Ovary (tissue), 9 donors: ENCODE data around the gene PARK7. TPM values are rescaled to one million over a fixed set of nuclear protein-coding genes. Genes with fewer than 3 reads are reported as not detected.

Experiments used
- DNase-seq, 5 donors: peaks; one replicate each; pipeline ENCODE4 v3.0.0-alpha.2; 2019 to 2020
- H3K27ac ChIP-seq, 2 donors: fragments of 200-600 bp; one replicate each; pipeline versions ENCODE4 v1.5.1 to v1.8.0; 2019 to 2022
- H3K27me3 ChIP-seq: fragments of 200-600 bp; one replicate; pipeline ENCODE4 v1.8.0; 2022
- H3K36me3 ChIP-seq: fragments of 200-600 bp; sonication (generic); one replicate; pipeline ENCODE4 v1.5.1; 2019
- H3K4me1 ChIP-seq: one replicate; pipeline ENCODE4 v1.8.1; 2013; ENCODE audit warnings: mild to moderate bottlenecking, moderate library complexity; ENCODE audit not compliant: insufficient read depth
- H3K4me3 ChIP-seq: fragments of 200-600 bp; sonication (generic); one replicate; pipeline ENCODE4 v1.5.1; 2017
- H3K9me3 ChIP-seq, 2 donors: fragments of 200-600 bp in 1 of 2; sonication (generic) in 1 of 2; one replicate each; pipeline versions ENCODE4 v1.5.1 to v1.8.1; 2013 to 2019; ENCODE audit warnings: mild to moderate bottlenecking in 1 of 2, moderate library complexity in 1 of 2
- CTCF ChIP-seq, 3 donors: fragments of 450-650 bp in 2 of 3; fragments of 200-600 bp in 1 of 3; IDR thresholded peaks; one replicate each; pipeline versions ENCODE4 v1.5.1 to v1.8.0; 2016 to 2022; ENCODE audit warnings: antibody characterized with exemption in 3 of 3, mild to moderate bottlenecking in 1 of 3
- EP300 ChIP-seq: sonication (generic); formaldehyde crosslinking; IDR thresholded peaks from one replicate; pipeline ENCODE4 v1.6.1; 2017; ENCODE audit warnings: antibody characterized with exemption
- POLR2A ChIP-seq: fragments of 450-650 bp; IDR thresholded peaks from one replicate; pipeline ENCODE4 v1.6.1; 2017; ENCODE audit warnings: antibody characterized with exemption, mild to moderate bottlenecking, moderate library complexity
- WGBS, 3 donors: extraction: QIAGEN DNeasy Blood & Tissue Kit in 1 of 3; methylation state at CpG; one replicate each; pipeline versions ENCODE4 v1.1.5 to v1.1.7; 2013 to 2017; 5-methylcytosine and 5-hydroxymethylcytosine counted together
- intact Hi-C, 4 donors: fragments of 100-400 bp; cut with DNase I; formaldehyde crosslinking; loops; one replicate each; pipeline versions ENCODE4 v1.11.0 to v1.15.1; 2022 to 2023
- polyA plus RNA-seq, 2 donors: library from polyadenylated mRNA; stranded (reverse); fragments of 200-250 nt in 1 of 2; fragments of 350-450 nt in 1 of 2; fragmentation: Illumina TruSeq in 1 of 2; extraction: RNeasy Lipid Tissue Mini Kit (QIAGEN cat#74804) in 1 of 2; gene quantifications; one replicate each; pipeline ENCODE4 v1.2.3, GENCODE V29; 2013 to 2014
- total RNA-seq, 7 donors: library from RNA; depleted of rRNA in 2 of 7; stranded (reverse); fragments of >200 nt in 2 of 7; fragmentation: NEBNext Ultra II Directional in 3 of 7; extraction: Animal tissue kit (Norgen Biotek cat#: 25700) in 3 of 7; gene quantifications; one replicate each; pipeline versions ENCODE4 v1.1.0 to v1.2.4, GENCODE V29; 2016 to 2023
- donor health status: DM: no; HTN: no; CAD: no; lungs with moderate emphysema.
- donor health status: DM: no; HTN: no; CAD: no.
- donor health status: Bipolar disorder and iron deficiency.
- donor health status: DM: yes; HTN: yes; CAD: no.
- donor health status: DM: no; HTN: no; CAD: no.
- donor health status: DM: yes; HTN: yes; CAD: no.

The PARK7 gene
- total and polyA plus RNA-seq, 9 donors = 159 to 438 (median 248) TPM

- Histone ChIP-seq H3K27ac (no peak overlapping the region), H3K4me3 (no peak overlapping the region), H3K4me1 (peaks cover 2% of the 10 kb centered on the region), H3K27me3 (no peaks in the 10 kb centered on the region), H3K9me3 (no peaks in the 10 kb centered on the region), H3K36me3 (no peaks in the 10 kb centered on the region)
- DNase-seq = no peak
- WGBS, 3 donors = 58 to 71% (median 64%) methylated on average over 6 of the region's 6 CpGs
- intact Hi-C loops = no loop called here
- TF ChIP-seq CTCF (IDR thresholded peaks at IDR 0.05) (no peak), EP300 (no peak), POLR2A (no peak)
Measured at GRCh38 chr1:7971024-7971423, 9.5 kb downstream of the PARK7 start.

- no peaks in the 10 kb centered on the region for H3K36me3 ChIP-seq
Measured at GRCh38 chr1:7972285-7972684, 10.8 kb downstream of the PARK7 start.

GRCh38 chr1:7973086-7973485, 11.6 kb downstream of the PARK7 start:
- no peak for DNase-seq
- WGBS, 3 donors = 87 to 98% (median 90%) methylated on average over 2 of the region's 2 CpGs
- Histone ChIP-seq H3K36me3 (no peaks in the 10 kb centered on the region), H3K4me3 (no peak overlapping the region), H3K9me3 (no peaks in the 10 kb centered on the region), H3K27me3 (no peaks in the 10 kb centered on the region), H3K27ac (no peak overlapping the region), H3K4me1 (no peaks in the 10 kb centered on the region)
- intact Hi-C loops = no loop called here
- TF ChIP-seq CTCF (IDR thresholded peaks at IDR 0.05) (no peak), EP300 (no peak), POLR2A (no peak)

More at GRCh38 chr1:7972285-7972684, 10.8 kb downstream of the PARK7 start:
- no peak overlapping the region for H3K27ac ChIP-seq
- no peak overlapping the region for H3K4me3 ChIP-seq
- intact Hi-C loops = no loop called here
- H3K9me3 ChIP-seq = no peaks in the 10 kb centered on the region
- H3K27me3 ChIP-seq = no peaks in the 10 kb centered on the region
- H3K4me1 ChIP-seq = peaks cover 2% of the 10 kb centered on the region
- 94 to 95% (median 95%) methylated on average over 5 of the region's 5 CpGs for WGBS, 3 donors
- DNase-seq = no peak
- TF ChIP-seq POLR2A (no peak), EP300 (no peak), CTCF (IDR thresholded peaks at IDR 0.05) (no peak)

GRCh38 chr1:7975212-7975865, 13.8 kb downstream of the PARK7 start:
- intact Hi-C loops = no loop called here
- Histone ChIP-seq H3K36me3 (no peaks in the 10 kb centered on the region), H3K27me3 (no peaks in the 10 kb centered on the region), H3K9me3 (no peaks in the 10 kb centered on the region), H3K4me1 (no peaks in the 10 kb centered on the region), H3K4me3 (no peak overlapping the region), H3K27ac (no peak overlapping the region)
- TF ChIP-seq CTCF (IDR thresholded peaks at IDR 0.05) (peak; percentile 83 to 90 (median 88)), EP300 (no peak)
- WGBS, 3 donors = 45 to 59% (median 50%) methylated on average over 8 of the region's 8 CpGs
- DNase-seq = peak; percentile 72 to 83 (median 80)
